ENCODE data around the gene CYP2B6.

Gene CYP2B6

DNA sequence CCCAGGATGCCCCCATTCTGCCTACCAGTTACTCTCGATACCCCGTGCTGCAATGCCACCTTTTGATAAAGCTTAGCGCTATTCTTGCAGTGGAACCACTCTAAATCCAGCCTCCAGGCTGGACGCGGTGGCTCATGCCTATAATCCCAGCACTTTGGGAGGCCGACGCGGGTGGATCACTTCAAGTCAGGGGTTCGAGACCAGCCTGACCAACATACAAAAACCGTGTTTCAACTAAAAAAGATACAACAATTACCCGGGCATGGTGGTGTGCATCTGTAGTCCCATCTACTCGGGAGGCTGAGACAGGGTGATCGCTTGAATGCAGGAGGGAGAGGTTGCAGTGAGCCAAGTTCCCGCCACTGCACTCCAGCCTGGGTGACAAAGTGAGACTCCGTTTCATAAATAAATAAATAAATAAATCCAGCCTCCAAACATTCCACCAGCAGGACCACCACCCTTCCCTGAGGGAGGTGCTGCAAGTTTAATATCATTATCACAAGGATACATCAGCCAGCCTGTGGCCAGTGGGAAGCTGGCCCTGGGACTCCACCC is 27.7 kb downstream of the CYP2B6 start:
- Histone ChIP-seq H3F3A (ENCODE audit: low read depth) (no peaks in the 10 kb centered on the region), H3K9me2 (replicated peaks; ENCODE audit: low read depth, low read length) (no peaks in the 10 kb centered on the region), H3K36me3 (ENCODE audit: insufficient read depth, low read length) (no peaks in the 10 kb centered on the region), H3K9ac (ENCODE audit: low read depth, low read length, poor library complexity, severe bottlenecking) (no peak overlapping the region), H3K4me1 (ENCODE audit: insufficient read depth, low read length, poor library complexity, severe bottlenecking) (no peaks in the 10 kb centered on the region), H3K4me2 (ENCODE audit: low read depth, low read length, poor library complexity, severe bottlenecking) (no peak overlapping the region), H3K9me3 (ENCODE audit: insufficient read depth, low read depth, low read length) (no peaks in the 10 kb centered on the region; the same call in 1 of the 2 replicates), H3K4me3 (ENCODE audit: low read length, poor library complexity, severe bottlenecking) (no peak overlapping the region), H4K20me1 (ENCODE audit: insufficient read depth, low read length, poor library complexity, severe bottlenecking) (no peaks in the 10 kb centered on the region), H2AFZ (ENCODE audit: low read length) (no peak overlapping the region), H3K27me3 (ENCODE audit: insufficient read depth, low read length, poor library complexity, severe bottlenecking) (no peaks in the 10 kb centered on the region), H3K79me2 (ENCODE audit: insufficient read depth, low read length) (no peaks in the 10 kb centered on the region)
- no peak for TF ChIP-seq EZH2phosphoT487 (IDR thresholded peaks at IDR 0.05; ENCODE audit: borderline replicate concordance)
- TF ChIP-seq, protein P1, sequence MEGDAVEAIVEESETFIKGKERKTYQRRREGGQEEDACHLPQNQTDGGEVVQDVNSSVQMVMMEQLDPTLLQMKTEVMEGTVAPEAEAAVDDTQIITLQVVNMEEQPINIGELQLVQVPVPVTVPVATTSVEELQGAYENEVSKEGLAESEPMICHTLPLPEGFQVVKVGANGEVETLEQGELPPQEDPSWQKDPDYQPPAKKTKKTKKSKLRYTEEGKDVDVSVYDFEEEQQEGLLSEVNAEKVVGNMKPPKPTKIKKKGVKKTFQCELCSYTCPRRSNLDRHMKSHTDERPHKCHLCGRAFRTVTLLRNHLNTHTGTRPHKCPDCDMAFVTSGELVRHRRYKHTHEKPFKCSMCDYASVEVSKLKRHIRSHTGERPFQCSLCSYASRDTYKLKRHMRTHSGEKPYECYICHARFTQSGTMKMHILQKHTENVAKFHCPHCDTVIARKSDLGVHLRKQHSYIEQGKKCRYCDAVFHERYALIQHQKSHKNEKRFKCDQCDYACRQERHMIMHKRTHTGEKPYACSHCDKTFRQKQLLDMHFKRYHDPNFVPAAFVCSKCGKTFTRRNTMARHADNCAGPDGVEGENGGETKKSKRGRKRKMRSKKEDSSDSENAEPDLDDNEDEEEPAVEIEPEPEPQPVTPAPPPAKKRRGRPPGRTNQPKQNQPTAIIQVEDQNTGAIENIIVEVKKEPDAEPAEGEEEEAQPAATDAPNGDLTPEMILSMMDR (conservative IDR thresholded peaks at IDR 0.05; ENCODE audit: low read length): no peak

DNA sequence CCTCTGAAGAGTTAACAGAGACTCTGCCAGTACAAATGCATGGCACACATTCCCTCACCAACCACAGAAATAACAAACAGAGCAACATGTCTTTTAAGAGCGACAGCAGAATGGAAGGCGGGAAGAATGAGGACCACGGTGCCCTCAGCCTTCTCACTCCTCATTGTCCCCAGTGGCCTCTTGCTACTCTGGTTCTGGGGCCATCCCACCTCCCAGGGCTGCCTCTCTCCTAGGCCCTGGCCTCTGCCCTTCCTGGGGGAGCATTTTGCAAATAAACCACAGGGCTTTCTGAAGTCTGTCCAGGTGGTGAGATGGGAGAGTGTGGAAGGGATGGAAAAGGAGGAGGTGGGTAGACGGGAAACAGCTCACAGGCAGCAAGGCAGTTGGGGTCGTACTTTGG is 28.3 kb downstream of the CYP2B6 start:
- Histone ChIP-seq H3K27me3 (ENCODE audit: insufficient read depth, low read length, poor library complexity, severe bottlenecking) (no peaks in the 10 kb centered on the region), H3F3A (ENCODE audit: low read depth) (no peaks in the 10 kb centered on the region), H3K9ac (ENCODE audit: low read depth, low read length, poor library complexity, severe bottlenecking) (no peak overlapping the region), H3K36me3 (ENCODE audit: insufficient read depth, low read length) (no peaks in the 10 kb centered on the region), H3K9me2 (replicated peaks; ENCODE audit: low read depth, low read length) (no peaks in the 10 kb centered on the region), H3K4me1 (ENCODE audit: insufficient read depth, low read length, poor library complexity, severe bottlenecking) (no peaks in the 10 kb centered on the region), H3K4me3 (ENCODE audit: low read length, poor library complexity, severe bottlenecking) (no peak overlapping the region), H2AFZ (ENCODE audit: low read length) (no peak overlapping the region), H4K20me1 (ENCODE audit: insufficient read depth, low read length, poor library complexity, severe bottlenecking) (no peaks in the 10 kb centered on the region), H3K79me2 (ENCODE audit: insufficient read depth, low read length) (no peaks in the 10 kb centered on the region), H3K9me3 (ENCODE audit: insufficient read depth, low read depth, low read length) (no peaks in the 10 kb centered on the region; the same call in 1 of the 2 replicates), H3K4me2 (ENCODE audit: low read depth, low read length, poor library complexity, severe bottlenecking) (no peak overlapping the region)
- TF ChIP-seq, protein P1 (conservative IDR thresholded peaks at IDR 0.05; ENCODE audit: low read length): no peak
- no peak for TF ChIP-seq EZH2phosphoT487 (IDR thresholded peaks at IDR 0.05; ENCODE audit: borderline replicate concordance)

DNA sequence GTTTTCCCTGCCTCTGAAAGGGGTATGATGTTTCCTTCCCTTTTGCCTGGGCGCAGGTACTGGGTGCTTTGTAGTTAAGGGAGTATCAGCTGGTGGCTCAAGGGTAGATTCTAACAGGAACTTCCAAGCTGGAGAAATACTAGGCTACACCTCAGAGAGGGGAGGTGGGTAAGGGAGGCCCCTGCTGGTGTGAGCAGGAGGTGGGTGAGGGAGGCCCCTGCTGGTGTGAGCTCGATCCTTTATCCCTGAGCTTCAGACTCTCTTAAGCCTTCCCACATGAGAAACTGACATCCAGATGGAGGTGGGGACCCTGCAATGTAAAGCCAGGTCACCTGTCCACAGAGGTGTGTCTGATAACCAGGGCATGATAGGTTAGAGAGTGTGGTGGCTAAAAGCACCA is 32.1 kb downstream of the CYP2B6 start:
- H3K4me1 ChIP-seq (ENCODE audit: insufficient read depth, low read length, poor library complexity, severe bottlenecking): no peaks in the 10 kb centered on the region
- no peaks in the 10 kb centered on the region for H3K36me3 ChIP-seq (ENCODE audit: insufficient read depth, low read length)
- H3K9me3 ChIP-seq (ENCODE audit: insufficient read depth, low read depth, low read length): no peaks in the 10 kb centered on the region; the same call in 1 of the 2 replicates
- H3K27me3 ChIP-seq (ENCODE audit: insufficient read depth, low read length, poor library complexity, severe bottlenecking): no peaks in the 10 kb centered on the region
- H3K79me2 ChIP-seq (ENCODE audit: insufficient read depth, low read length): no peaks in the 10 kb centered on the region
- no peak overlapping the region for H3K4me2 ChIP-seq (ENCODE audit: low read depth, low read length, poor library complexity, severe bottlenecking)
- H2AFZ ChIP-seq (ENCODE audit: low read length): no peak overlapping the region
- no peak overlapping the region for H3K4me3 ChIP-seq (ENCODE audit: low read length, poor library complexity, severe bottlenecking)
- H4K20me1 ChIP-seq (ENCODE audit: insufficient read depth, low read length, poor library complexity, severe bottlenecking): no peaks in the 10 kb centered on the region
- H3F3A ChIP-seq (ENCODE audit: low read depth): no peaks in the 10 kb centered on the region
- no peak overlapping the region for H3K9ac ChIP-seq (ENCODE audit: low read depth, low read length, poor library complexity, severe bottlenecking)
- H3K9me2 ChIP-seq (replicated peaks; ENCODE audit: low read depth, low read length): no peaks in the 10 kb centered on the region
- TF ChIP-seq, protein P1 (conservative IDR thresholded peaks at IDR 0.05; ENCODE audit: low read length): no peak
- TF ChIP-seq EZH2phosphoT487 (IDR thresholded peaks at IDR 0.05; ENCODE audit: borderline replicate concordance): no peak

Measured in Loucy (cell line).